KMS-11 (cell line): Measurements from ENCODE around the gene NDOR1.
"Not testable (repeated sequence)": the region's sequence is repeated elsewhere in the genome, so short reads cannot be mapped to it uniquely, and the experiment has no call there.

Experiments used
- H2AFZ ChIP-seq: fragments of 200-600 bp; sonication (generic); 2 replicates; pipeline ENCODE4 v1.6.1; 2016; ENCODE audit warnings: antibody characterized with exemption, mixed run types, low read depth
- H3K27ac ChIP-seq: fragments of 200-600 bp; sonication (generic); 2 replicates; pipeline ENCODE4 v1.6.1; 2016; ENCODE audit warnings: mild to moderate bottlenecking, mixed run types
- H3K27me3 ChIP-seq: fragments of 200-600 bp; sonication (generic); 2 replicates; pipeline ENCODE4 v1.6.1; 2017; ENCODE audit warnings: mild to moderate bottlenecking, low read depth, mixed run types, moderate library complexity; ENCODE audit not compliant: insufficient read depth
- H3K36me3 ChIP-seq: fragments of 200-600 bp; sonication (generic); 2 replicates; pipeline ENCODE4 v1.6.1; 2017; ENCODE audit warnings: mild to moderate bottlenecking, mixed run types; ENCODE audit not compliant: insufficient read depth
- H3K4me1 ChIP-seq: fragments of 200-600 bp; sonication (generic); 2 replicates; pipeline ENCODE4 v1.6.1; 2016; ENCODE audit warnings: mild to moderate bottlenecking, low read depth, mixed run types; ENCODE audit not compliant: poor library complexity, severe bottlenecking
- H3K4me2 ChIP-seq: fragments of 200-600 bp; sonication (generic); 2 replicates; pipeline ENCODE4 v1.7.0; 2016; ENCODE audit warnings: mild to moderate bottlenecking, mixed run types
- H3K4me3 ChIP-seq: fragments of 200-600 bp; sonication (generic); IDR thresholded peaks from 2 replicates; pipeline ENCODE4 v1.6.1; 2017; ENCODE audit warnings: low read depth, low read length, mixed read lengths; ENCODE audit not compliant: insufficient read depth
- H3K79me2 ChIP-seq: fragments of 200-600 bp; sonication (generic); 2 replicates; pipeline ENCODE4 v1.6.1; 2016; ENCODE audit warnings: low read depth, mixed run types; ENCODE audit not compliant: insufficient read depth
- H3K9ac ChIP-seq: fragments of 200-600 bp; sonication (generic); 2 replicates; pipeline ENCODE4 v1.6.1; 2016; ENCODE audit warnings: mild to moderate bottlenecking, mixed run types
- H4K20me1 ChIP-seq: fragments of 200-600 bp; sonication (generic); 2 replicates; pipeline ENCODE4 v1.6.1; 2016; ENCODE audit warnings: mild to moderate bottlenecking, mixed run types; ENCODE audit not compliant: insufficient read depth
- TF ChIP-seq, protein P1 (sequence below): fragments of 200-600 bp; sonication (generic); conservative IDR thresholded peaks from 2 replicates; pipeline ENCODE4 v1.6.1; 2017; ENCODE audit warnings: low read depth, mild to moderate bottlenecking, antibody characterized with exemption, low read length, moderate library complexity, mixed read lengths

The NDOR1 gene

DNA sequence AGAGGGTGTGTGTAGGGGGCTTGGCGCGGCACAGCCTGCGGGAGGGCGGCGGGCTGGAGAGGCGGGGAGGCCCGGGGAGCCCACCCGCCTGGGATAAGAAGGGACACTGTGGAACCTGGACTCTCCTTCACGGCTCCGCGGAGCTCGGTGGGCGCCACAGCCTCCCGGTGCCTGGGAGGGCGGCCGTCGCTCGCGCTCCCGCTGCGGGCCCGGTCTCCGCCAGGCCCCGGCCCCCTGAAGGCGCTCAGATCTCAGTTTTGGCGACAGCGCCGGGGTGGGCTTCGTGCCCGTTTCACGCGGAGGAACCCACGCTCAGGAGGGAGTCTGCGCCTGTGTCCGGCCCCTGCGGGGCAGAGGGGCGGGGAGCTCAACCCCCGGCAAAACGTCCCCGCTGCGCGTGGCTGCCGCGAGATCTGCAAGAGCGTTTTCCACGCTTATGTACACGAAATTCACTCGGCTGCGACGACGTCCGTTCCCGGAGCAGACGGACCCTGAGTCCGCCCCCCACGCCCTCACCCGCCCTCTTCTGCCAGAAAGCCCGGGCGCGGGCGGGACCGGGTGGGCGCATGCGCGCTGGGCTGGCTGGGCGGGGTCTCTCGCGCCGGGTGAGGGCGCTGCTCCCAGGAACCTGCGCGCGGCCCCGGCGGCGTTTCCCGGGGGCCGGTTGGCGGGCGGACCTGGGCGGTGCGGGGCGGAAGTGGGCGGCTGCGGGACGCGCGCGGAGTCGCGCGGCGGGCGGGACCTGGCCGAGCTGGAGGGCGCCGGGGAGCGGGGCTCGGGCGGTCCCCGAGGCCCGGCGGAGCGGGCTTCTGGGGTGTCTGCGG is 49.3 kb downstream of the NDOR1 start, which contains the start of gene NELFB:
Gene NELFB (plus strand): TSS at position 704 of the 824 bp plus-strand sequence.
- peak within 1 kb of the TSS; percentile 82 for H3K4me2 ChIP-seq
- peak within 1 kb of the TSS; percentile 65 for H3K27ac ChIP-seq
- peaks cover 15% of the 10 kb centered on the region for H3K79me2 ChIP-seq
- H3K4me3 ChIP-seq: no peak within 1 kb of the TSS
- peaks cover 17% of the 10 kb centered on the region for H3K4me1 ChIP-seq
- H4K20me1 ChIP-seq: no peaks in the 10 kb centered on the region
- no peaks in the 10 kb centered on the region for H3K27me3 ChIP-seq
- no peaks in the 10 kb centered on the region for H3K36me3 ChIP-seq
- TF ChIP-seq, protein P1, sequence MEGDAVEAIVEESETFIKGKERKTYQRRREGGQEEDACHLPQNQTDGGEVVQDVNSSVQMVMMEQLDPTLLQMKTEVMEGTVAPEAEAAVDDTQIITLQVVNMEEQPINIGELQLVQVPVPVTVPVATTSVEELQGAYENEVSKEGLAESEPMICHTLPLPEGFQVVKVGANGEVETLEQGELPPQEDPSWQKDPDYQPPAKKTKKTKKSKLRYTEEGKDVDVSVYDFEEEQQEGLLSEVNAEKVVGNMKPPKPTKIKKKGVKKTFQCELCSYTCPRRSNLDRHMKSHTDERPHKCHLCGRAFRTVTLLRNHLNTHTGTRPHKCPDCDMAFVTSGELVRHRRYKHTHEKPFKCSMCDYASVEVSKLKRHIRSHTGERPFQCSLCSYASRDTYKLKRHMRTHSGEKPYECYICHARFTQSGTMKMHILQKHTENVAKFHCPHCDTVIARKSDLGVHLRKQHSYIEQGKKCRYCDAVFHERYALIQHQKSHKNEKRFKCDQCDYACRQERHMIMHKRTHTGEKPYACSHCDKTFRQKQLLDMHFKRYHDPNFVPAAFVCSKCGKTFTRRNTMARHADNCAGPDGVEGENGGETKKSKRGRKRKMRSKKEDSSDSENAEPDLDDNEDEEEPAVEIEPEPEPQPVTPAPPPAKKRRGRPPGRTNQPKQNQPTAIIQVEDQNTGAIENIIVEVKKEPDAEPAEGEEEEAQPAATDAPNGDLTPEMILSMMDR: no peak
- H3K9ac ChIP-seq: peak within 1 kb of the TSS; percentile 71
- H2AFZ ChIP-seq: peak within 1 kb of the TSS; percentile 99

DNA sequence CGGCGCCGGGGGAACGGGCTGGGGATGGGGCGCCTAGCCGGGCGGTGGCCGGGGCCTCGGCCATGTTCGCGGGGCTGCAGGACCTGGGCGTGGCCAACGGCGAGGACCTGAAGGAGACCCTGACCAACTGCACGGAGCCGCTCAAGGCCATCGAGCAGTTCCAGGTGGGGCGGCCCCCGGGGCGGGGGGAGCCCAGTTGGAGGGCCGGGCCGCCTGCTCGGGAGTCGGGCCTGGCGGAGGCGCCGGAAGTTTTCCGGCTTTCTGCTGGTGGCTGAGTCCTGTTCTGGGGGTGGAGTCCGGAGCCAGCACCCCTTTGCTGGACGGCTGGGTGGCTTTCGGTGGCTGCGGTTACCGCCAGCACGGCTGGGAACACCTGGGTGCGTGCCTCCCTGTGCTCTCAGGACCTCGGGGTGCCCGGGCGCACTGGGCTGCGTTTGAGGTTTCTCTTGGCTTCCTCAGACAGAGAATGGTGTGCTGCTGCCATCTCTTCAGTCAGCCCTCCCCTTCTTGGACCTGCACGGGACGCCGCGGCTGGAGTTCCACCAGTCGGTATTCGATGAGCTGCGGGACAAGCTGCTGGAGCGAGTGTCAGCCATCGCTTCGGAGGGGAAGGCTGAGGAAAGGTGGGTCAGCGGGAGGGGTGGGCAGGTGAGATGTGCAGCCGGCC is 50.1 kb downstream of the NDOR1 start:
- peak overlapping the region; percentile 71 for H3K9ac ChIP-seq
- H4K20me1 ChIP-seq: no peaks in the 10 kb centered on the region
- TF ChIP-seq, protein P1: no peak
- peak overlapping the region; percentile 65 for H3K27ac ChIP-seq
- no peaks in the 10 kb centered on the region for H3K36me3 ChIP-seq
- H3K27me3 ChIP-seq: no peaks in the 10 kb centered on the region
- peaks cover 17% of the 10 kb centered on the region for H3K4me1 ChIP-seq
- H3K79me2 ChIP-seq: peaks cover 15% of the 10 kb centered on the region
- no peak overlapping the region for H3K4me3 ChIP-seq
- H2AFZ ChIP-seq: peak overlapping the region; percentile 78
- peak overlapping the region; percentile 74 for H3K4me2 ChIP-seq

DNA sequence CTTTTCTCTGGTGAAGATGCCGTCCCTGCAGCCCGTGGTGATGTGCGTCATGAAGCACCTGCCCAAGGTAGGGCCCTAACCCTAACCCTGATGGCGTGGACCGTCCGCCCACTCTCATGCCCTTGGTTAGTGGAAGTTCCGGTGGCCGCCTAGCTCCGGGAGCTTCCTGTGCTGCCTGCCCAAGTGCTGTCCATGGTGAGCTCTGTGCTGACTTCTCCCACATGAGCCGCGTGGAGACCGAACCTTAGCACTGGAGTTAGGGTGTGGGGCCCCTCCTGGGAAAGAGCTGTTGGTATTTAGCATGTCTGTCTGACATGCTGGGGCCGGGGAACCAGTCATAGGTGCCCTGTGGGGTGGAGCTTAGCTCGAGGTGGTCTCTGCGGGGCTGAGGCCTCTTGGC is 50.9 kb downstream of the NDOR1 start:
- TF ChIP-seq, protein P1: no peak
- Histone ChIP-seq H3K4me1 (peaks cover 17% of the 10 kb centered on the region), H3K79me2 (peaks cover 15% of the 10 kb centered on the region), H3K4me2 (peak overlapping the region; percentile 74), H2AFZ (no peak overlapping the region), H3K4me3 (no peak overlapping the region), H3K27ac (no peak overlapping the region), H3K27me3 (no peaks in the 10 kb centered on the region), H3K9ac (no peak overlapping the region), H4K20me1 (no peaks in the 10 kb centered on the region), H3K36me3 (no peaks in the 10 kb centered on the region)

DNA sequence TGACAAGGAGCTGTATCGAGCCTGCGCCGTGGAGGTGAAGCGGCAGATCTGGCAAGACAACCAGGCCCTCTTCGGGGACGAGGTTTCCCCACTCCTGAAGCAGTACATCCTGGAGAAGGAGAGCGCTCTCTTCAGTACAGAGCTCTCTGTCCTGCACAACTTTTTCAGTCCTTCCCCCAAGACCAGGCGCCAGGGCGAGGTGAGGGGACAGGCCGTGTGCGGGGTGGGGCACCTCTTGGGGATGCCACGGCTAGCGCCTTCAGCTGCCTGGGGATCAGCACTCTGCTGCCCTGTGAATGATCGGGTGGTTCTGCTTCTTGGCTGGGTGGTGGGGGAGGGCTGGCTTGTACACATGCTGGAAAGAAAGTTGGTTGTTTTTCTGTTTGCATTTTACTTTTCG is 51.4 kb downstream of the NDOR1 start:
- H3K27ac ChIP-seq: no peak overlapping the region
- no peak overlapping the region; the same call in 1 of the 2 replicates for H3K4me2 ChIP-seq
- H3K27me3 ChIP-seq: no peaks in the 10 kb centered on the region
- H3K9ac ChIP-seq: no peak overlapping the region
- no peak overlapping the region for H3K4me3 ChIP-seq
- H2AFZ ChIP-seq: no peak overlapping the region
- TF ChIP-seq, protein P1: no peak
- no peaks in the 10 kb centered on the region for H4K20me1 ChIP-seq
- H3K36me3 ChIP-seq: no peaks in the 10 kb centered on the region
- H3K79me2 ChIP-seq: peaks cover 15% of the 10 kb centered on the region
- H3K4me1 ChIP-seq: peaks cover 17% of the 10 kb centered on the region

DNA sequence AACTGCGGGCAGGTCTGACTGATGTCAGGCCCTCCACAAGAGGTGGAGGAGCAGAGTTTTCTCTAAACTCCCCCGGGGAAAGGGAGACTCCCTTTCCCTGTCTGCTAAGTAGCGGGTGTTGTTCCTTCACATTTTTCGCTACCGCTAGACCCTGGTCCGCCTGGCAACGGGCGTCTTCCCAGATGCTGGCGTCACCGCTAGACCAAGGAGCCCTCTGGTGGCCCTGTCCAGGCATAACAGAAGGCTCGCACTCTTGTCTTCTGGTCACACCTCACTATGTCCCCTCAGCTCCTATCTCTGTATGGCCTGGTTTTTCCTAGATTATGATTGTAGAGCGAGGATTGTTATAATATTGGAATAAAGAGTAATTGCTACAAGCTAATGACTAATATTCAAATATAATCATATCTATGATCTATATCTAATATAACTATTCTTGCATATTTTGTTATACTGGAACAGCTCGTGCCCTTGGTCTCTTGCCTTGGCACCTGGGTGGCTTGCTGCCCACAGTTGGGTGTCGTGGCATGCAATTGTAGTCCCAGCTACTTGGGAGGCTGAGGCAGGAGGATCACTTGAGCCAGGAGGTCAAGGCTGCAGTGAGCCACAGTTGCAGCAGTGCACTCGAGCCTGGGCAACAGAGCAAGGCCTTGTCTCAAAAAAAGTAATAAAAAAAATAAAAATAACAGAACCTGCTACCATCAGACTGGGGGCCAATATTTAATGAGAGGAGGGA is 56.8 kb downstream of the NDOR1 start:
- not testable (repeated sequence) for H3K9ac ChIP-seq, H3K4me1 ChIP-seq, H3K4me3 ChIP-seq, H3K27me3 ChIP-seq, H3K36me3 ChIP-seq, H3K4me2 ChIP-seq, H3K79me2 ChIP-seq, H3K27ac ChIP-seq, H4K20me1 ChIP-seq, H2AFZ ChIP-seq
